GM18858 (cell line): ENCODE data around the gene VDR.

ENCODE experiments used
- ATAC-seq: cut with Tn5 transposase; IDR thresholded peaks from one replicate; pipeline ENCODE4 v1.9.1; 2021; ENCODE audit not compliant: unreplicated experiment

VDR gene

GRCh38 chr12:47874316-47874715 lies 30.5 kb downstream of the VDR start:
- no peak for ATAC-seq

GRCh38 chr12:47870175-47870781 lies 34.5 kb downstream of the VDR start:
- no peak for ATAC-seq

DNA sequence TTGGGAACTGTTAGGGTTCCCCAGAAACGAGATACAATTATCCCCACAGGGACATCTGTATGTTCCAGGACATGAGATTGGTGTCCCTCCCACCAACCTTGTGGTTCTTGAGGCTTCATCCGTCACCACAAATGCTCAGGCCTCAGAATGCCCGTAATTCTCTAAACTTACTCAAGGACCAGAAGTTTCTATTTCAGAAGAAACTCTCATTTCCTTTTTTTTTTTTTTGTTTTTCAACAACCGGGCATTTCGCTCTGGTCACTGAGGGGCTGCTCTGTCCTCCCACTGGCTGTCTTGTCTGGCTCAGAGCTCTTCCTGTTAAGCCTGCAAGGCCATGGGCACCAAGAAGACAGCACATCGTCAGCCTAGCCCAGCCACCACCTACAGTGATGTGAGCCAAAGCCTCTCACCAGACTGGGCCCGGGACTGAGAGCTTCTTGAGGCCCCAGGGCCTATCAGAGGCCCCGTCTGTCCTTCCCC lies 36.2 kb downstream of the VDR start:
- peak; percentile 56 for ATAC-seq

- no peak for ATAC-seq
Observed at GRCh38 chr12:47868041-47868440, 36.8 kb downstream of the VDR start.

DNA sequence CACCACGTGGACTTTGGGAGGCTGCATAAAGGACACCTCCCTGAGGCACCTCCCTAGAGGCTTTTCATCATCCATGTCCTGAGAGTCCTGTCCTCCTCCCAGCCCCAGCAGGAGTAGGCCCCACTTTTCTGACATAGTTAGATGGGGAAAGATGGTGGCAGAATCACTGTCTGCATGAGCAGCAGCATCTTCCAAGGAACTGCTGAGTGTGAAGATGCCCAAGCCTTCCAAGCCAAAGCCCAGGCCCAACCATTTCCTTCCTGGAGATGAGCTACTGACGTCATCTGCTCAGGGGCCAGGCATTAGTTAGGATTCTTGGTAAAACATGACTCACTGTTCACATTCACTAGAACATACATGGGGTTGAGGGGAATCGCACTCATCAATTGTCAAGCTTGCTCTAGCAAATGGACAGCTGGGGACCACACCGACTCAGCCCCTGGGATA lies 37.3 kb downstream of the VDR start:
- ATAC-seq, result no peak

- no peak for ATAC-seq
Observed at GRCh38 chr12:47864646-47865235, 40.1 kb downstream of the VDR start.

GRCh38 chr12:47863985-47864384 lies 40.8 kb downstream of the VDR start:
- no peak for ATAC-seq

DNA sequence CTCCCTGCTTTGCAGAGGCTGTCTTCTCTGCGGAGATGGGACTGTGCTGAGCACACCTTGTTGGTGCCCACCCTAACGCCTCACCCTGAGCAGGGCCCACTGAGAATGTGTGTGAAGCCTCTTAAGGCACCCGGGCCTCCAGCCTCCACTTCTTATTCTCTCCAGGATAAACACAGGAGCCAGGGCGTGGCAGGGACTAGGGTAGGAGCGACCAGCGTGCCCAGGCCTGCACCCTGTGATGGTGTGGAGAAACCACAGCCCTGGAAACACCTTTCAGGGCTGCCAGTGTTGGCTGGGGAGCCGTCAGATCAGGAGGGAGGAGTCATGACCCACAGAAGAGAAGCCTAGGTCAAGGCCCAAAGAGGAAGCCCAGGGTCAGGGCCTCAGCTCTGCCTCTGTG lies 41.3 kb downstream of the VDR start:
- ATAC-seq, result no peak

DNA sequence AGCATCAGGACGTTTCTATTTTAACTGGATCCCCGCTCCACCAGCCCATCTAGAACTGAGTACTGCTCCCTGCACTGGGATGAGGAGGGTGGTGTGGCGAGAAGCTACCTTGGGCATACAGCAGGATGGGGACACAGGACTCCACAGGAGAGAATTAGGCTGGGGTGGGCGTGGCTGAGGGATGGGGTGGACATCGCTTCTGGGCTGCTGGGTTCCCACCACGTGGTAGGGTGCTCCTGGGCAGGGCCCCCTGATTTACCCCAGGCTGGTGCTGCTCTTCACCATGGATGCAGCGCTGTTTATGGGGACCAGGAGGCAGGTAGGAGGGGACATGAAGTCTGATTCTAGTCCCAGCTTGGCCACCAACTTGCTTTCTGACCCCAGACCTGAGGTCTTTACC lies 41.9 kb downstream of the VDR start:
- no peak for ATAC-seq

DNA sequence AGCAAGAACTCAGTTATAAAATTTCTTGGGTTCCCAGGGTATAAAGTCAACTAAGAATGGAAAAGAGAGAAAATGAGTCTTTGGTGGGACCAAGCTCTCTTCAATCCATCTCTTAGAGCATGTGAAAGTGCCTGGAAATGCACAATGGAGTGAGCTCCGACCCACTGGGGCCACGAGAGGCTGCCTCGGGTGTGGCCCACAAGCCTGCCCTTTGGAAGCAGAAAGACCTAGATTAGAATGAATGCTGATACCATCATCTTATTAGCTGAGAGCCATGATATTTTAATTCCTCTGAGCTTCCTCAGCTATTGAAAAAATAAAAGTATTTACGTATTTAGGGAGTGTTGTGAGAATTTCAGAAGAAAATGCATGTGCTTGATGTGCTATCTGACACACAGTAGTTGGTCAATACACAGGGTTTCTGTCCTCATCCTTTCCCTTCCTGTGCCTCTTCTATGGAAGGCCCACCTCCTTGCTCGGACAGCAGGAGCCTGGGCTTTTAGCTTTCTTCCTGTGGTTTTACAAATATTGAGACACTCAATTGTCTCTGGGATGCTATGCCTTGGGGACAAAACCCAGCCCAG lies 42.5 kb downstream of the VDR start:
- no peak for ATAC-seq

- no peak for ATAC-seq
Observed at GRCh38 chr12:47860873-47861272, 43.9 kb downstream of the VDR start.

GRCh38 chr12:47860279-47860841 lies 44.4 kb downstream of the VDR start:
- ATAC-seq, result no peak

- ATAC-seq, result no peak
Observed at GRCh38 chr12:47858511-47859266, 46.1 kb downstream of the VDR start.

DNA sequence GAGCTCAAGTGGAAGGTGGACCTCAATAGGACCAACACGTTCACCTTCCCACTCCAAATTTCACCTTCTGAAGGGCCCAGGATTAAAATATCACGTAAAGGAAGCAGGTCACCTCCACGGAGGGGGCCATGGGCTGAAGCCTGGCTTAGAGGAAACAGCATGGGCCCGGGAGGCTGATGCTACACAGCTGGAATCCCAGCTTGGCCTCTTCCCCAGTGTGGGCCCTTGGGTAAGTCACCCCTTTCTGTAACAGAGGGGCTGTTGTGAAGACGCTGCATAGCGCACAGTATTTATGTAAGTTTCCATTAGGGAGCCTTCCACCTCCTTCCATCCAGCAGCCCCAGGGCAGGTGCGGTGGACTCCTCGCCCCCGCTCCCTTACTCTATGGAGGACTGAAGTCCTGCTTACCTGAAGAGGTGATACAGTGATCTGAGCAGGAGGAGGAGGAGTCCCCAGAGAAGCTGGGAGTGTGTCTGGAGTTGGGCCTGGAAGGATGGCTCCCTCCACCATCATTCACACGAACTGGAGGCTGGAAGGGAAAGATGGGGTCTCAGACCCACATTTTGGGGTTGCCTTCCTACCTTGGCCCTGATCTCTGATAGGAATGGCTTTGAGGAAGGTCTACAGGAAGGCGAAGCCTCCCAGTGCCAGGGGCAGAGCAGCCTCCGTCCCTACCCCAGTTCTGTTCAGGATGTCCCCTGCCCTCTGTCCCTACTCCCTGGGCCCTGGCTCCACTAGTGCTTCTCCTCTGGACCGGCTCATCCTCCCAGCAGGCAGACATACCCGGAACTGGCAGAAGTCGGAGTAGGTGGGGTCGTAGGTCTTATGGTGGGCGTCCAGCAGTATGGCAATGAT lies 47.8 kb downstream of the VDR start:
- ATAC-seq, result no peak

DNA sequence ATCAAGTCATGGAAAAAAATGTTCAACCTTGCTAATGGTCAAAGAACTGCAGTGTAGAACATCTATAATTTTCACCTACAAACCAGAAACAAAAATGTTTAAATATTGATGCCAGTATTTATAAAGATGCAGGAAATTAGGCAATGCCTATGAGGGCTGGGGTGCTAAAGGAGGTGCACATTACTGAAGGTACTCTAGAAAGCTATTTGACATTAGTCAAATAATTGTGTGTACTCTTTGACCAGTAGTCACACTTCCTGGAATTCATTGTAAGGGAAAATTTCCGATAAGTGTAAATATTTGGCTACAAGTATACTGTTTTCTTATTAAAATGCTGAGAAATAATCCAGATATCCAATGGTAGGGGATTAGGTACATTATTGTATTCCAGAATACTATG lies 48.7 kb downstream of the VDR start:
- ATAC-seq, result no peak

- ATAC-seq, result no peak
Observed at GRCh38 chr12:47855502-47855901, 49.3 kb downstream of the VDR start.

- ATAC-seq, result no peak
Observed at GRCh38 chr12:47854531-47854930, 50.3 kb downstream of the VDR start.

DNA sequence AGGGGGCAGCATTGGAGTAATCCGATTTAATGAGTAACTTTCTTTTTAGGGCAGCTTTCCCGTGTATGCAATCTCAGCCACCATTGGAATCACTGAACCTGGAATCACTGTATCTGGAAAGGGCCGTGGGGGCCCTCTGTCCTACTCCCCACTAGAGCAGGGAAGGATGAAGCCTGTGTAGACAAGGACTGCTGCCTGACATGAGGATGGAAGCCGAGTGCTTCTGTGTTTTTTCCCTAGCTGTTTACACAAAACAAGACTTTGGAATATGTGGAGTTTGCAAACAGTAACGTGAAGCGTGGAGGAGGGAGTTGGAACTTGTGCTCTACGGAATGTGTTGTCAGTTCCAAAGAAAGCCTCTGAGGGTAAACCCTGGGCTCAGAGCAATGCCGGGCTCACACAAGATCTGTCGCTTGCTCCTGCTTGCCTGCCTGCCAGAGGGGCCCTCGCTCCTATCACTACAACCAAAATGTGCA lies 52.7 kb downstream of the VDR start:
- ATAC-seq, result no peak

- ATAC-seq, result no peak
Observed at GRCh38 chr12:47851303-47851952, 53.4 kb downstream of the VDR start.
